LNCaP clone FGC (cell line): ENCODE measurements around the gene CBY2.
"Not testable (repeated sequence)": the region's sequence is repeated elsewhere in the genome, so short reads cannot be mapped to it uniquely, and the experiment has no call there.

Experiments
- DNase-seq: peaks from one replicate; pipeline ENCODE4 v3.0.0-alpha.2; 2011; ENCODE audit warnings: low read depth
- H3K4me3 ChIP-seq: 2 replicates; pipeline ENCODE4 v1.5.1; 2011; ENCODE audit warnings: mild to moderate bottlenecking, low read depth, low read length, control low read depth
- CTCF ChIP-seq: IDR thresholded peaks from 2 replicates; pipeline ENCODE4 v1.5.1; 2012; ENCODE audit warnings: mild to moderate bottlenecking; ENCODE audit not compliant: control insufficient read depth, insufficient read depth; ENCODE audit errors: extremely low read depth

The CBY2 gene

GRCh38 chr13:45742985-45743384, 40.9 kb downstream of the CBY2 start:
- no peak for TF ChIP-seq CTCF
- DNase-seq, result no peak
- H3K4me3 ChIP-seq, result no peak overlapping the region

DNA sequence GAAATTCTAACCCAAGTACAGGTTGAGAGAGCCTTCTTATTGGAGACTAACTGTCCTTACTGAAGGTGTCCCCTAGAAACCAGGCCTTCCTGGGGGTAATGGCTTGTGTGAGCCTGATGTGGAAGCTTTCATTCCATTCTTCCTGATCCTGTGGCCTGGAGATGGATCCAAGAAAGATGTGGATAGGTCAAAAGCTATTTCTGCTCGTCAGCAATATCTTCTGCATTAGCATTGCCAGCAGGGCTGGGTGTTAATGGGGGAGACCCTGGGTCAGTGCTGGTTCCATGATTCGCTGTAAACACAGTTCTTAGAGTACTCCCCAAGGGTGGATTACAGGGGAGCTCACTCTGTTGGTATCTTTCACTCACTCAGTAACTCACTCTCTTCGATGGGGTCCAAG, 42.9 kb downstream of the CBY2 start:
- no peak for DNase-seq
- TF ChIP-seq CTCF, result no peak
- no peak overlapping the region for H3K4me3 ChIP-seq

DNA sequence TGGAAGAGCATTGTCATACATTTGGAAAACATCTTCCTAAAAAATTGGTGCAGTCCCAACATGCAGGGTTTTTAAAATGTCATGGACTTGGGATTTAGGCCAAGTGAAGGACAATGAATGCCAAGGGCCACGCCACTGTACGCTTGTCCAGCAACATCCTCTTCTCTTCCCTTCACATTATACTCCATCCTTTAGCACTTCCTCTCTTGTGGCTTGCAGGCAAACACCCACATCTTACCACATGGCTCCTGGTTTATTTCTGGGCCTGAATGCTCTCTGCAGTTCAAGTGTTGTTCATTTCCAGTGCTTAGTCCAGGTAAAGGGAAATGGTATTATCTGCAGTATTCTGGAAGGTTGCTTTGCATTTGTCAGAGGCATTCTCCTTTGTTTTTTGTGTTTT, 45.0 kb downstream of the CBY2 start:
- no peak for DNase-seq
- no peak overlapping the region for H3K4me3 ChIP-seq
- no peak for TF ChIP-seq CTCF

- no peak overlapping the region for H3K4me3 ChIP-seq
- no peak for TF ChIP-seq CTCF
- DNase-seq, result no peak
Observed at GRCh38 chr13:45748941-45749759, 47.0 kb downstream of the CBY2 start.

DNA sequence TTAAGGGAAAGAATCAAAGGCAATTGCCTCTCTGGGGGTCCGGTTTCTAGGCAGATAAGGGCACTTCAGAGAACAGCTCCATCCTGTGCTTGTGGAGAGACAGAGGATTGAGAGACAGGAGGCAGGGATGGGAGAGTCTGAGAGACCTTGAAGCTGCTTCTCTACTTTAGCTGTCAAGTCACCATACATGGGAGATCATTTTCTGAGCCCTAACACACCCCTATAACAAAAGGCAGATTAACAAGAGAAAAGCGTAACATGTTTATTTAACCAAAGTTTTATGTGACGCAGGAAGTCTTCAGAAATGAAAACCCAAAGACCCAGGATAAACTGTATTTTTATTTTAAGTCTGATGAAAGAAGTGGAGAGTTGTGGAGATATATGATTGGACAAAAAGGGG, 48.4 kb downstream of the CBY2 start:
- no peak for DNase-seq
- no peak for TF ChIP-seq CTCF

GRCh38 chr13:45751885-45752284, 49.8 kb downstream of the CBY2 start:
- H3K4me3 ChIP-seq, result no peak overlapping the region
- no peak for DNase-seq
- TF ChIP-seq CTCF, result no peak

More for the DNA sequence above, 48.4 kb downstream of the CBY2 start:
- no peak overlapping the region for H3K4me3 ChIP-seq

DNA sequence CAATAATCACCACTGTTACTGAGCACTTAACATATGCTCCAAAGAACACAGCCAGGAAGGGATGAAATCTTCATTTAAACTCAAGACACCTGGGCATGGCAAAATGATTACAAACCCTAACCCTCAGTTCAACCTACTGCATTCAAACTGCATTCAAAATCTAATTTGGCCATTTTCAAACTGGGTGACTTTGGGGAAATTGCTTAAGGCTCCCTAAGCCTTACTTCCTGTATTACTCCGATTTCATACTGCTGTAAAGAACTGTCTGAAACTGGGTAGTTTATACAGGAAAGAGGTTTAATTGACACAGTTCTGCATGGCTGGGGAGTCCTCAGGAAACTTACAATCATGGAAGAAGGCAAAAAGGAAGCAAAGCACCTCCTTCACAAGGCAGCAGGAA, 50.4 kb downstream of the CBY2 start:
- H3K4me3 ChIP-seq, result no peak overlapping the region
- no peak for DNase-seq
- TF ChIP-seq CTCF, result no peak

- H3K4me3 ChIP-seq, DNase-seq: not testable (repeated sequence)
Observed at GRCh38 chr13:45756498-45756897, 54.4 kb downstream of the CBY2 start.

- DNase-seq, H3K4me3 ChIP-seq: not testable (repeated sequence)
Observed at GRCh38 chr13:45757589-45757988, 55.5 kb downstream of the CBY2 start.
